DMS53 treated with DMSO at 0.1 percent for 48 hours (cell line): ENCODE data around the gene GOLGA3.
A peak's percentile ranks its signal among the peaks of the same experiment; 100 is the strongest.
"Not testable (repeated sequence)": the region's sequence is repeated elsewhere in the genome, so short reads cannot be mapped to it uniquely, and the experiment has no call there.

Source experiments
- DNase-seq: peaks from one replicate; lab custom pipeline; 2025; ENCODE audit not compliant: unreplicated experiment; lab: John Stamatoyannopoulos, UW

GOLGA3 gene

DNA sequence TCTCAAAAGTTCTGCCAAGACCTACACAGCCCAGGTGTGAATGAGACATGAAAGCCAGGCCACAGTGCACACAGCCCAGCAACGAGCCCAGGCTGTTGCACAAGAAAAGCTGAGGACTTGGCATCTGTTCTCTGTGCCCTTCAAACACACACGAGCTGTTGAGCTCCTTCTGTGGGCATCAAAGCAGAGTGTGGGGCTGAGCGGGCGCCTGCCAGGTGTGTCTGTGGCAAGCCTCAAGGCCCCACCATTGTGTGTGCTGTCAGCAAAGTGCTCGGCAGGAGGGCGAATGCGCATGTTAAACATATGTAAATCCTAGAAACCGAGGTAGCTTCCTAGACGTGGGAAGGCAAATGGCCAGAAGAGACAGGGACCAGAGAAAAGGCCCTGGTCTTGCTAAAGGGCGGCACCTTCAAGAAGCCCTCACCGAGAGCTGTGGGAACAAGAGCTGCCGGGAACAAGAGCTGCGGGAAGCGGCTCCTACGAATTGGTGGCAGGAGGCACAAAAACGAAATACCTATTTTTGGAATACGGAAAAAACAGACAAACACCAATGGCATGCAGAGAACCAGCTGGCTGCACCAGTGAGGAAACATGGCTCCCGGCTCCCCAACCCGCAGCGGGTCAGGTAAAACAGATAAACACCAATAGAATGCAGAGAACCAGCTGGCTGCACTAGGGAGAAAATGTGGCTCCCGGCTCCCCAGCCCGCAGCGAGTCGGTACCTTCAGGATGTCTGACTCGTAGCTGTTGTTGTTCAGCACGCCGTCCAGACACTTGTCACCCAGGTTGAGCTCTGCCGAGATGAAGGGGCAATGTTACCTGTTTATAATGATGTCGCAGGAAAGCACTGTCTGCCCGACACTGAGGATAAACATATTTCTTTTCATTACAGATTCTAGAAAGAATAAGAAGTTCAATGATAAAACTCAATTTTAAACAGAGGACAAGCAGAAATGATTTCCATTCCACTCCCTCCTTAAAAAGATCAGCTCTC, 19.0 kb upstream of the GOLGA3 start:
- DNase-seq: no peak

DNA sequence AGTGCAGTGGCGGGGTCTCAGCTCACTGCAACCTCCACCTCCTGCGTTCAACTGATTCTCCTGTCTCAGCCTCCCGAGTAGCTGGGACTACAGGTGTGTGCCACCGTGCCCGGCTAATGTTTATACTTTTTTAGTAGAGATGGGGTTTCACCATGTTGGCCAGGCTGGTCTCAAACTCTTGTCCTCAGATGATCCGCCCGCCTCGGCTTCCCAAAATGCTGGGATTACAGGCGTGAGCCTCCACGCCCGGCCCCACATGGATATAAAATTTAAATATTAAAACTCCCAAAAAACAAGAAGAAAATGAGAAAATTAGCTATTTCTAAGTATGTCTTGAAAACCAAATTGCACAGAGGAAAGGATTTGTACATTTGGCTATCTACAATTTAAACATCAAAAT, 16.0 kb upstream of the GOLGA3 start:
- DNase-seq: not testable (repeated sequence)

DNA sequence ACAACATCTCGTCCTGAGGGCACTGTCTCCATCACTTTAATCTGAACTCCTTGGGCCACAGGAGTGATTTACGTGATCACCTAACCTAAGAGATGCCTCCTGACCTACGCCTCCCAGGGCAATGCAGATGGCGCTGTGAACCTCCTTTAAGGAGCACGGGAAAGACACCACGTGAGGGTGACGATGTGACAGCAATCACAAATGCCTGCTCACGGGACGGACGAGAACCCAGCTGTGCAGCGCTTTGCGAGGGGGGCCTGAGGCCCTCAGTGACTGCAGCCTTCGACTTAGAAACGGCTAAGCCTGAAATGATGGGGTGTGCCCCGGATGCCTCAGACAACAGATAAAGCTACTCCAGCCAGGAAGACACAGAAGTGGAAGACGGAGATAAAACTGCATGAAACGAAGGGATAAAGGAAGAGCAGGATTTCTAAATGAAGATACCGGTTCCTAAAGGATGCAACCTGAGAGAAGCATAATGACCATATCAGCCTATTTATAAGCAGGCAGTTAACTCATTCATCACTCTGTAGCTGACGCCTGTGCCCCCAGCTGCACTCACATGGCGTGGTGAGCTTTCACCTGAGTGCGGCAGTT, 13.9 kb upstream of the GOLGA3 start:
- DNase-seq: no peak

DNA sequence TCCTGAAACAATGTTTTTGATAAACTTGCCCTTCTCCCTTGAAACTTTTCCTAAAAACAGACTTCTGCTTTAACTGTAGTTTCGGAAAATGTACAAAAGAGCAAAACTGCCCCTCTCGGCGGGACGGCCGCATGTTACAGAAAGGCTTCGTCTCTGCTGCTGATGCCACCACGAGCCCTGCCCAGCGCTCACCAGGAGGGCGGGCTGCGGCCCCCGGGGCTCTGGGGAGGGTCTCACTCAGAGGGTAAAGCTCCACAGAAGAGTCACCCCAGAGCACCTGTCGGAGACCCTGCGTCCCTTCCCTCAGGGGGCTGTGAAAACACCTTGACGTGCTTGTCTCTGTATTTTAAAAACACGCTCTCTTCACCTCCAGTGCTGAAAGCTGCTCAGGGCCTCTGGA, 12.5 kb upstream of the GOLGA3 start:
- DNase-seq: no peak

DNA sequence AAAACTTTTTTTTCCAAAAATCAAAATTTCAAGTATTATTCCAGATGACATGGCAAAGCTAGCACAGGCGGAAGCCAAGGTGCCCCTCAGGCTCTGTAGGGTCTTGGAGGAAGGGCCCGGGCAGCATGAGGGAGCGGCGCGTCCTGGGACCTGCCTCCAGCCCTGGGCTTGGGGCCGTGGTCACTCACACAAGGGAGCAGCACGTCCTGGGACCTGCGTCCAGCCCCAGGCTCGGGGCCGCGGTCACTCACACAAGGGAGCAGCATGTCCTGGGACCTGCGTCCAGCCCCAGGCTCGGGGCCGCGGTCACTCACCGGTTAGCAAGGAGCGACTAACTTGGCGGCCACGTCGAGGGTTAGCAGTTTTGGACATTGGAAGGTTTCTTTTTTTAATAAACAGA, 11.9 kb upstream of the GOLGA3 start:
- no peak for DNase-seq

DNA sequence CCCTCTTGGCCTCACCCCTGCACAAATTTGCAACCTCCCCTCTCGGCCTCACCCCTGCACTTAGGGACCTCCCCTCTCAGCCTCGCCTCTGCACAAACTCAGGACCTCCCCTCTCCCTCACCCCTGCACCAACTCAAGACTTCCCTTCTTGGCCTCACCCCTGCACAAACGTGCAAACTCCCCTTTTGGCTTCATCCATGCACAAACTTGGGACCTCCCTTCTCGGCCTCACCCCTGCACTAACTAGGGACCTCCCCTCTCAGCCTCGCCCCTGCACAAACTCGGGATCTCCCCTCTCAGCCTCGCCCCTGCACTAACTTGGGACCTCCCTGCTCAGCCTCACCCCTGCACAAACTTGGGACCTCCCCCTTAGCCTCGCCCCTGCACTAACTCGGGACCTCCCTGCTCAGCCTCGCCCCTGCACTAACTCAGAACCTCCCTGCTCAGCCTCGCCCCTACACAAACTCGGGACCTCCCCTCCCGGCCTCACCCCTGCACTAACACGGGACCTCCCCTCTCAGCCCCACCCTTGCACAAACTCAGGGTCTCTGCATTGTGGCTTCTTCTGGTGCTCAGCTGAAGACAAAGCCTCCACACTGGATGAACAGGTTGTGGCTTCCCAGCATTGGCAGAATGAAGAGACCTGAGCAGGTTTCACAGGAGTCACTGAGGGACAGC, 11.0 kb upstream of the GOLGA3 start:
- no peak for DNase-seq

DNA sequence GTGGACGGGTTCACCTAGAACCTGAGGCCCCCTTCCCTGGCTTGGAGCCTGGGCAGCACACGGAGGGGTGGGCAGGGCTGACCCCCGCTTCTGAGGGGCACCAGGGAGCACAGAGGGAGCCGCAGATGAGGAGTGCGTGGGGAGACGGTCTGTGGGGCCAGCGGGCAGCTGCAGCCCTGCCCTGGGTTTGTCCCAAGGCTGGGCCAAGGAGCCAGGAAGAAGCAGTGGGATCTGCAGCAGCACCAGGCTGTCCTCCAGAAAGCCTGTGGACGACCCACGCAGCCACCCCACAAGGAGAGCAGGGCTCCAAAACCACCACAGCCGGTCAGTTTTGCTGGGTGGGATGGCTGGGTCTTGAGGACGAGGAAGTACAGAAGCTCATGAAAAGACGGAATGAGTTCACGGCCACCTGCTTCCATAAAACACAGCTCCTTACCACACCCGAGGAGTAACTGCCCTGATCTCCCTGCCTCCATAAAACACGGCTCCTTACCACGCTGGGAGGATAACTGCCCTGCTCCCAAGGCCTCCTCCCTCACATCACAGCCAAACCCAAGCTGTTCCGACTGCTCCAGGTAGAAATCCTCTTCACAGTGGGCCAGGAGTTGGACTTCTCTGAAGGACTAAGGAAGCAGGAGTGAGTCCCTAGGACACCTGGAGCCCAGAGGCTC, 9.9 kb upstream of the GOLGA3 start:
- DNase-seq: no peak

DNA sequence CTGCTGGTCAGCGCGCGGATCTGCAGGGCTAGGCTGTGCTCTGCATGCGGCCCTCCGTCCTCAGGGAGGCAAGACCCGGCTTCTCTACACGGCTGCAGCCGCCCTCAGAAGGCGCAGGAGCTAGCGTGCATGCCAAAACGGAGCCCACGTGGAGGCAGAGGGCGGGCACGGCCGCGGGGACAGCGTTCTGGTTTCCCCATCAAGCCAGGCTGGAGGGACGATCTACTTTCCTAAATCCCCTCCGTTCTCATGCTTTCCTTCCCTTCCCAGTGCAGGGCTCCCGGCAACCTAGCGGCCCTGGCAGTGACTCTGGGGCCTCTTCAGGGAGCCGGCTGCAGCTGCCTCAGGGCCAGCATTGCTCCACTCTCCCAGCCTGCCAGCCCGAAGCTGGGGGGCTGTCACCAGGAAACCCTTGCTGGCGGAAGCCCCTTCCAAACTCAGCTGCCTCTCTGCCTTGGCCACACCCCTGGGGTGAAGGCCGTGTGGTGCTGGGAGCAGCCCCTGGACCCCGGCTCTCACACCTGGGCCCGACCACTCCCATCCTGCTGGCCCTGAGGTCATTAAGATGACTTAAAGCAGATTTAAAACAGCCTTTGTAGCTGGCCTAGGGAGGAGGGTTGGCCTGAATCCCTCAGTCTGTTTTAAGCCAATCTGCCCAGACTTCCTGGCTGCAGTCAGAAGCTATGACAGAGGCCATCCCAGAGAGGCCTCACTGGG, 9.2 kb upstream of the GOLGA3 start:
- no peak for DNase-seq

DNA sequence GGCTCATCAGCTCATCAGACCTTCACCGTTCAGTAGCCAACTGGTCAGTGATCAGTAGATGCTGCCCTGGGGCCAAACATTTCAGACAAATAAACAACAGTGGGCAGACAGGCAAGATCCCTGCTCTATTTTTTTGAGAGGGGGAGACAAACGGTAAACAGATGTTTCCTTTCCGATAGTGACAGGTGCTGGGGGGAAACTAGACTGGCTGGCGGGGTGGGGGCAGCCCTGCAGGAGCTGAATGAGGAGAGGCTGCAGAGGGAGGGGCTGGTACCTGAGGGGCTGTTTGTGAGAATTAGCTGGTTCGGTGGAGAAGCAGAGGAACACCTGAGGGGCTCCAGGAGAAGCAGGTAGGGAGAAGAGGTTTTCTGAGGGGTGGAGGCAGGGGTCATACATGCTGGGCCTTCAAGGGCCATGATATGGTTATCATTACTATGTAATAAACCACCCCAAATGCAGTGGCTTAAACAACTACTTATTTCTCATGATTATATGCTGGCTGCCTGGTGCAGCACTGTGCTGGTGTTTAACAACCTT, 8.2 kb upstream of the GOLGA3 start:
- DNase-seq: no peak

DNA sequence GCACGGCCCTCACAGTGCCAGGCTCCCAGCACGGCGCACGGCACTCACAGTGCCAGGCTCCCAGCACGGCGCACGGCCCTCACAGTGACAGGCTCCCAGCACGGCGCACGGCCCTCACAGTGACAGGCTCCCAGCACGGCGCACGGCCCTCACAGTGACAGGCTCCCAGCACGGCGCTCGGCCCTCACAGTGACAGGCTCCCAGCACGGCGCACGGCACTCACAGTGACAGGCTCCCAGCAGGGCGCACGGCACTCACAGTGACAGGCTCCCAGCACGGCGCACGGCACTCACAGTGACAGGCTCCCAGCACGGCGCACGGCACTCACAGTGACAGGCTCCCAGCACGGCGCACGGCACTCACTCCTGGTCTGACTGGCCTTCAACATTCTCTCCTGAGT, 7.6 kb upstream of the GOLGA3 start:
- DNase-seq: not testable (repeated sequence)

DNA sequence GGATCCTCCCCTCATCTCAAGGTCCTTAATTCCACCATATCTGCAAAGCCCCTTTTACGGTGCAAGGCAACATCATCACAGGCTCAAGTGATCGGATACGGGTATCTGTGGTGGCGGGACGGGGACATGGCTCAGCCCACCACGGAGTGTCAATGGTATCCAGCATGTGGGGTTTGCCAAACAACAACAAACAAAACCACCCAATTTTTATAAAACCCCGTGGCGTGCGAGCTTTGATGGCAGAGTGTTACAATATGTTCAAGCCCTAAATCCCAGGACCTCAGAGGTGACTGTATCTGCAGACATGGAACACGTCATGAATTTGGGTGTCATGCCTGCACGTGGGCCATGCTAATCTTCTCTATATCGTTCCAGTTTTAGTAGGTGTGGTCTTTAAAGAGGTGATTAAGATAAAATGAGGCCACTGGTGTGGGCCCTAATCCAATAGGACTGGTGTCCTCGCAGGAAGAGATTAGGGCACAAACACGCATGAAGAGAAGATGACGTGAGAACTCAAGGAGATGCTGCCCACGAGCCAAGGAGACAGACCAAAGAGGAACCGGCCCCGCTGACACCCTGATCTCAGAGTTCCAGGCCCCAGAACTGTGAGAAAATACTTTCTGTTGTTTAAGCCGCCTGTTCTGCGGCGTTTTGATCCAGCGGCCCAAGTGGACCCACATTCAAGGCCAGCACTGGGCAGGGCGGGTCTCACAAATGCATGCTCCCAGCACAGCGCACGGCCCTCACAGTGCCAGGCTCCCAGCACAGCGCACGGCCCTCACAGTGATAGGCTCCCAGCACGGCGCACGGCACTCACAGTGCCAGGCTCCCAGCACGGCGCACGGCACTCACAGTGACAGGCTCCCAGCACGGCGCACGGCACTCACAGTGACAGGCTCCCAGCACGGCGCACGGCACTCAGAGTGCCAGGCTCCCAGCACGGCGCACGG, 6.7 kb upstream of the GOLGA3 start:
- DNase-seq: no peak

DNA sequence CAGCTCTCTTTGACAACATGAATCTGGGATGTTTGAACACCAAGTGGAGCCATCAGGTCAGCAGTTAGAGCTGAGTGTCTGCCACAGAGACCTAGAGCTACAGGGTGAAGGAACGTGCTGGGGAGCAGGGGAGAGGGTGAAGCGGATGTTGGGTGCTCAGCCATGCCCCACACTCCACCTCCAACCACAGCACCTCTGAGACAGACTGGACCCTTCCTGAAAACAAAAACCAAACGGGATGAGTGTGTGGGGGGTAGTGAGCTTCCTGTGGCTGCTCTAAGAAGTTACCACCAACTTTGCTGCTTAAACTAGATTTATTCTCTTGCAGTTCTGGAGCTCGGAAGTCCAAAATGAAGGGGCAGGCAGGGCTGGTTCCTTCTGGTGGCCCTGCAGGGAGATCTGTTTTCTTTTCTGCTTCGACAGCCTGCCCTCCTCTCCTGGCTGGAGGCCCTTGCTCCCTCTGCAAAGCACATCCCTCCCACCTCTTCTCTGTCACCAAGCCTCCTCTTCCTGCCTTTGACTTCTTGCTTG, 5.6 kb upstream of the GOLGA3 start:
- DNase-seq: no peak

DNA sequence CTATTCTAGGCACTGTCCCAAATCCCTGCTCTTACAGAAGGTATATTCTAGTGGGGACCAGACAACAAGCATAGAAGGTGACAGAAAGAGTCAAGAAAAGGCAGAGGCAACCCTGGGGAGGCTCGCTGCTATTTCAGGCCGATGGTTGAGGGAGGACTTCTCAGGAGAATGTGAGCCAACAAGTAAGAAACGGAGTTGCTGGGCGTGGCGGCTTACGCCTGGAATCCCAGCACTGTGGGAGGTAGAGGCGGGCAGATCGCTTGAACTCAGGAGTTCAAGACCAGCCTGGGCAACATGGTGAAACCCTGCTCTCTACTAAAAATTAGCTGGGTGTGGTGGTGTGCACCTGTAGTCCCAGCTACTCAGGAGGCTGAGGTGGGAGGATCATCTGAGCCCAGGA, 4.7 kb upstream of the GOLGA3 start:
- DNase-seq: no peak

DNA sequence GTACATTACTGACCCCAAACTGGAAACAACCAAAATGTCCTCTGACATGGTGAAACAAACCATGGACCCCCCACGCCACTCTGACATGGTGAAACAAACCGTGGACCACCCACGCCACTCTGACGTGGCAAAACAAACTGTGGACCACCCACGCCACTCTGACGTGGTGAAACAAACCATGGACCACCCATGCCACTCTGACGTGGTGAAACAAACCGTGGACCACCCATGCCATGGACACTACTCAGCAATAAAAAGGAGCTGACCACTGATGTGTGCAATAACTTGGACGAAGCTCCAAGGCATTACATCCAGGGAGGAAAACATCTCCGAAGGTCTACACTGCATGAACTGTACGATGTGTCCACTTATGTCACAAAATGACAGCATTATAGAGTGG, 3.1 kb upstream of the GOLGA3 start:
- DNase-seq: no peak

DNA sequence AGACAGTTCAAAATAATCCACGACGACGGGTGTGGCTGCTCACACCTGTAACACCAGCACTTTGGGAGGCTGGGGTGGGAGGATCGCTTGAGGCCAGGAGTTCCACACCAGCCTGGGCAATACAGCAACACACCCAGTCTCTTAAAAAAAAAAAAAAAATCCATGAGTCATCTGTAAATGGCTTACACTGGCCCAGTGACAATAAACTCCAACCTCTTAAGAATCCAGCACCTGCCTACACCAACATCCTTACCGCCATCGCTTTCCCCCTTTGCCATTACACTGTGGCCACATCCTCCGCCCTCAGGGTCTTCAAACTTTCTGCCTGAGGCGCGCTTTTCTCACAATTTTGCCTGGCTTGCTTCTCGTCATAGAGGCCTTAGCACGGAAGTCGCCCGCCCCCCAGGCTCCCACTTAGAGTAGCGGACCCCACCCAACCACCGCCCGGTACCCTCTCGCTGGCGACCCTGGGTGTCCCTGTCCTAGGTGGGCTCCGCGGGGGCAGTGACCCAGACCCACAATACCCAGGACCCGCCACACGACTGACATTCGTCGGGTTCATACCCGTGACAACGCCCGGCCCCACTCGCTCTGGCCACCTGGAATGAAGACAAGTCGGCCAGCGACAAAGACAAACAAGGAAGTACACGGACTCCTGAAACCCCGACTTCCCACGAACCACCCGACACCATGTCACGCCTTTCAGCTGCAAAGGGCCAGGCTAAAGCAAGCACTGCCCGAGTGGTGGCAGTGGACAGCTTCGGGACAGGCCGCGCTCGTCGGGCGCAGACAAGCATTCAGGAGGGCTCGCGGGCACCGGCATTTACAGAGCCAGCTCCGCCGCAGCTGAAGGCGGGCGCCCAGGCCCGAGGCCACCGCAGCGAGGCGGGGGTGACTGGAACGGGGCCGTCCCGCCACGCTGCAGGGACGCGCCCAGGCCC, 636 bp downstream of the GOLGA3 start:
- DNase-seq: peak; percentile 68

DNA sequence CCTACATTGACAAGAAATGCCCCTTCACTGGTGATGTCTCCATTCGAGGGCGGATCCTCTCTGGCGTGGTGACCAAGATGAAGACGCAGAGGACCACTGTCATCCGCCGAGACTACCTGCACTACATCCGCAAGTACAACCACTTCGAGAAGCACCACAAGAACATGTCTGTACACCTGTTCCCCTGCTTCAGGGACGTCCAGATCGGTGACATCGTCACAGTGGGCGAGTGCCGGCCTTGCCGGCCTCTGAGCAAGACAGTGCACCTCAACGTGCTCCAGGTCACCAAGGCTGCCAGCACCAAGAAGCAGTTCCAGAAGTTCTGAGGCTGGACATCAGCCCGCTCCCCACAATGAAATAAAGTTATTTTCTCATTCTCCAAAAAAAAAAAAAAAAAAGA, 2.8 kb downstream of the GOLGA3 start:
- no peak for DNase-seq

DNA sequence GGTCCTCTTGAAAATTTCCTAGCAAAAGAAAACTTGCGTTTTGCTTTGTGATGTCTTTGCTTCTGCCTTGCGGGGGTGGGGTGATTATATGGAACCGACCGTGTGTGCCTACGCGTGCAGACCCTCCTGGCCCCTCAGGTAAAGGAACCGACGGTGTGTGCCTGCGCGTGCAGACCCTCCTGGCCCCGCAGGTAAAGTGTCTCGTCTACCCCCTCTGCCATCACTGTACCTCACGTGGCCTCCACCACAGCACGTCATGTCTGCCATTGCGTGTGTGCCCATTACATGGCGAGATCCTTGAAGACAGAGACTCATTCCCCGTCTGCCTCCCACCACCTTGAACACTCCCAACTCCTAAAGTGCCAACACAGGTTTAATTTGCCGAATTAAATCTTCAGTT, 3.6 kb downstream of the GOLGA3 start:
- no peak for DNase-seq

DNA sequence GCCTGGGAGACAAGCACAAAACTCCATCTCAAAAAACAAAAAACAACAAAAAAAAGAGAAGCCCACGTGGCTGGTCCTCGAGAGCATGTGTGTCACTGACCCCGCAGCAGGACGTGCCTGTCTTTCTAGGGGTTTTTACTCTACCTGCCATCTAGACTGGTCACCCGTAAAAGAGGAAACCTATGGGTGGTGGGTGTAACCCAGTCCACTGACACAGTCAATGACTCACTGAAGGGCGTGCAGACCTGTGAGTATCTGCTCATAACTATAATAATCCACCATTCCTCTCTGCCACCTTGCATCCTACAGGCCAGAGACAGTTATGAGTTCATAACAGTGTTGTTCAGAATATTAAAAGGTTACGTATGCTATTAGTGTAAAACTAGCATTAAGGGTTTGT, 4.6 kb downstream of the GOLGA3 start:
- no peak for DNase-seq
